Naive thymus-derived CD4-positive, alpha-beta T cell (primary cell): ENCODE data around the gene TIMM17B. TPM values are rescaled to one million over a fixed set of nuclear protein-coding genes. Genes with fewer than 3 reads are reported as not detected.
A peak's percentile ranks its signal among the peaks of the same experiment; 100 is the strongest.
"Not testable (repeated sequence)": the region's sequence is repeated elsewhere in the genome, so short reads cannot be mapped to it uniquely, and the experiment has no call there.

Experiments
- ATAC-seq: fragments of 150-1000 bp; cut with Tn5 transposase; 2 replicates; pipeline ENCODE4 v1.10.0; 2021; ENCODE audit warnings: mild to moderate bottlenecking, moderate library complexity
- CTCF ChIA-PET: fragments of 350-600 bp; sonication (Branson Sonifier 250); formaldehyde crosslinking; loops from one replicate; lab custom pipeline; 2021; ENCODE audit warnings: antibody characterized with exemption; lab: Charles Lee
- POLR2A ChIA-PET: fragments of 350-600 bp; sonication (Branson Sonifier 250); formaldehyde crosslinking; loops from one replicate; lab custom pipeline; 2021; ENCODE audit warnings: antibody characterized with exemption, inconsistent platforms; lab: Charles Lee
- DNase-seq, 9 donors: peaks; one replicate each; pipeline versions ENCODE4 v3.0.0 to v3.0.0-alpha.2; 2020 to 2022; ENCODE audit warnings: mixed read lengths in 1 of 9
- H3K27ac ChIP-seq: one replicate; pipeline ENCODE4 v1.7.0; 2013; ENCODE audit warnings: mild to moderate bottlenecking, low read depth, low read length, moderate library complexity
- H3K27me3 ChIP-seq, 2 donors: one replicate each; pipeline ENCODE4 v1.7.0; 2013; ENCODE audit warnings: low read length in 2 of 2, mild to moderate bottlenecking in 2 of 2, moderate library complexity in 2 of 2; ENCODE audit not compliant: control insufficient read depth in 2 of 2, insufficient read depth in 2 of 2
- H3K36me3 ChIP-seq, 3 experiments: 1 replicate in 2 of 3; 2 replicates in 1 of 3; pipeline ENCODE4 v1.7.0; 2013; ENCODE audit warnings: low read length in 3 of 3, mild to moderate bottlenecking in 3 of 3, moderate library complexity in 1 of 3; ENCODE audit not compliant: insufficient read depth in 3 of 3, control insufficient read depth in 2 of 3
- H3K4me1 ChIP-seq, 2 donors: one replicate each; pipeline ENCODE4 v1.7.0; 2013; ENCODE audit warnings: low read length in 2 of 2, mild to moderate bottlenecking in 2 of 2, moderate library complexity in 1 of 2; ENCODE audit not compliant: control insufficient read depth in 2 of 2, insufficient read depth in 2 of 2
- H3K4me3 ChIP-seq: 2 replicates; pipeline ENCODE4 v1.7.0; 2013; ENCODE audit warnings: mild to moderate bottlenecking, low read length
- H3K9me3 ChIP-seq, 3 experiments: 1 replicate in 2 of 3; 2 replicates in 1 of 3; pipeline ENCODE4 v1.7.0; 2013; ENCODE audit warnings: low read length in 3 of 3; ENCODE audit not compliant: control insufficient read depth in 2 of 3
- H3K27ac Mint-ChIP-seq, 9 donors: one replicate each; pipeline ENCODE4 v1.8.0; 2020 to 2022; ENCODE audit warnings: mixed read lengths in 9 of 9, mild to moderate bottlenecking in 8 of 9, moderate library complexity in 5 of 9, inconsistent platforms in 2 of 9
- H3K27me3 Mint-ChIP-seq, 5 donors: one replicate each; pipeline ENCODE4 v1.8.0; 2021 to 2022; ENCODE audit warnings: mixed read lengths in 5 of 5, mild to moderate bottlenecking in 1 of 5
- H3K36me3 Mint-ChIP-seq, 5 donors: one replicate each; pipeline ENCODE4 v1.8.0; 2020 to 2022; ENCODE audit warnings: mixed read lengths in 5 of 5, mild to moderate bottlenecking in 3 of 5, inconsistent platforms in 1 of 5
- H3K4me1 Mint-ChIP-seq, 7 donors: one replicate each; pipeline ENCODE4 v1.8.0; 2020 to 2022; ENCODE audit warnings: mixed read lengths in 7 of 7, mild to moderate bottlenecking in 3 of 7, inconsistent platforms in 1 of 7
- H3K4me3 Mint-ChIP-seq, 10 donors: one replicate each; pipeline ENCODE4 v1.8.0; 2020 to 2022; ENCODE audit warnings: mild to moderate bottlenecking in 10 of 10, mixed read lengths in 10 of 10, moderate library complexity in 6 of 10, inconsistent platforms in 2 of 10
- H3K9me3 Mint-ChIP-seq, 11 donors: one replicate each; pipeline ENCODE4 v1.8.0; 2020 to 2022; ENCODE audit warnings: mixed read lengths in 11 of 11, mild to moderate bottlenecking in 4 of 11, inconsistent platforms in 1 of 11, moderate library complexity in 1 of 11
- intact Hi-C, 2 donors: fragments of 100-400 bp; cut with micrococcal nuclease; formaldehyde crosslinking; loops; one replicate each; pipeline ENCODE4 v1.15.1; 2023
- polyA plus RNA-seq, 2 donors: library from polyadenylated mRNA; unstranded; fragments of 300-500 nt; fragmentation: Illumina TruSeq; gene quantifications; one replicate each; pipeline ENCODE4 v1.2.3, GENCODE V29; 2021
- total RNA-seq, 6 experiments: library from RNA in 5 of 6; stranded (reverse) in 5 of 6; gene quantifications; 1 replicate in 5 of 6; 2 replicates in 1 of 6; pipeline ENCODE4 v1.2.3 and lab custom pipeline; 2021 to 2026

Gene TIMM17B
- total and polyA plus RNA-seq, 7 experiments from 2014 or later = 41.1 to 57.0 (median 45.1) TPM

DNA sequence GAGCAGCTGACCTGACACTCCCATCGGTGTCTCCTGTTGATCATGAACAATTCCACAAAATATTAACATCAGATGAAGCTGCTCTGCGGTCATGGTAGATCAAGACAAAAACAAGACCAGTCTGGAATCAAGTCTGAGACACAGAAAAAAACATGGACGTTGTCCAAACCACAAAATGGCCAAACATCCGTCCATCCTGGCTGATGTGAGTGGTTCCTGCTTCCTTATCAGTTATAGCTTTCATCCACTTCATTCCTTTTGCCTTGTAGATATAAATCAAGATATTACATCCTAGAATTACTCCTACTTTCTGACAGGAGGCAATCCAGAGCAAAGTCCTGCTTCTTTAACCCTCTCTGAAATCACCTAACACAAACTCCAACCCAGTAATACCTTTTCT lies 33.4 kb downstream of the TIMM17B start:
- Mint-ChIP-seq H3K4me3 (no peak overlapping the region), H3K4me1 (no peaks in the 10 kb centered on the region), H3K27ac (no peak overlapping the region), H3K36me3 (no peaks in the 10 kb centered on the region), H3K27me3 (peaks cover 0 to 4% (median 0%) of the 10 kb centered on the region in 5 donors), H3K9me3 (peaks cover 0 to 1% (median 0%) of the 10 kb centered on the region in 11 donors)
- H3K27ac ChIP-seq = no peak overlapping the region
- H3K4me1 ChIP-seq = no peaks in the 10 kb centered on the region
- DNase-seq (no peak), ATAC-seq (no peak)
- POLR2A ChIA-PET = no interaction called here
- no peak overlapping the region for H3K4me3 ChIP-seq
- no peaks in the 10 kb centered on the region for H3K9me3 ChIP-seq
- intact Hi-C loops = no loop called here
- H3K27me3 ChIP-seq = no peaks in the 10 kb centered on the region
- CTCF ChIA-PET = no interaction called here
- H3K36me3 ChIP-seq = no peaks in the 10 kb centered on the region

DNA sequence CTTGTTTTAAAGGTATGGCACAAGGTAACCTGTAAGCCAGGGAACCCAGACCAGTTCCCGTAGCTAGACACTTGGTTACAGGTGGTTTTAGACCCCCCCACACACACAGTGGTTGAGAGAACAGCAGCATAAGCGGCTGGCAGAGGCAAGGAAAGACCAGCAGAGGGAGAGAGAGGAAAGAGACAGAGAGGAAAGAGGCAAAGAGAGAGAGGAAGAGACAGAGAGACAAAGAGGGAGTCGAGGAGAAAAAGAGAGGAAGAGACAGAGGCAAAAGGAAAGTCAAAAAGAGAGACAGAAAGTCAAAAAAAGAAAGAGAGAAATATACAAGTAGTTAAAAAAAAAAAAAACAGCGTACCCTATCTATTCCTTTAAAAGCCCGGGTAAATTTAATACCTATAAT lies 42.7 kb downstream of the TIMM17B start:
- Histone ChIP-seq H3K27me3 (no peaks in the 10 kb centered on the region), H3K27ac (no peak overlapping the region), H3K36me3 (no peaks in the 10 kb centered on the region), H3K4me1 (no peaks in the 10 kb centered on the region), H3K4me3 (no peak overlapping the region), H3K9me3 (no peaks in the 10 kb centered on the region)
- peaks cover 0 to 5% (median 0%) of the 10 kb centered on the region in 5 donors for H3K36me3 Mint-ChIP-seq
- H3K9me3 Mint-ChIP-seq = peaks cover 0 to 3% (median 0%) of the 10 kb centered on the region in 11 donors
- intact Hi-C loops = loop anchor here in 1 of 2 donors (1.0 to 5.0 kb wide), 2 partner anchors 62 to 90 kb away; partner anchors contain the start of gene PIM2
- peaks cover 0 to 11% (median 4%) of the 10 kb centered on the region in 5 donors for H3K27me3 Mint-ChIP-seq
- CTCF ChIA-PET = no interaction called here
- H3K4me1 Mint-ChIP-seq = peaks cover 0 to 7% (median 6%) of the 10 kb centered on the region in 7 donors
- ATAC-seq (no peak), DNase-seq (peak in 2 of 9 donors; percentile 16 to 17)
- POLR2A ChIA-PET = no interaction called here
- peak overlapping the region in 1 of 9 donors; percentile 33 for H3K27ac Mint-ChIP-seq
- no peak overlapping the region for H3K4me3 Mint-ChIP-seq

DNA sequence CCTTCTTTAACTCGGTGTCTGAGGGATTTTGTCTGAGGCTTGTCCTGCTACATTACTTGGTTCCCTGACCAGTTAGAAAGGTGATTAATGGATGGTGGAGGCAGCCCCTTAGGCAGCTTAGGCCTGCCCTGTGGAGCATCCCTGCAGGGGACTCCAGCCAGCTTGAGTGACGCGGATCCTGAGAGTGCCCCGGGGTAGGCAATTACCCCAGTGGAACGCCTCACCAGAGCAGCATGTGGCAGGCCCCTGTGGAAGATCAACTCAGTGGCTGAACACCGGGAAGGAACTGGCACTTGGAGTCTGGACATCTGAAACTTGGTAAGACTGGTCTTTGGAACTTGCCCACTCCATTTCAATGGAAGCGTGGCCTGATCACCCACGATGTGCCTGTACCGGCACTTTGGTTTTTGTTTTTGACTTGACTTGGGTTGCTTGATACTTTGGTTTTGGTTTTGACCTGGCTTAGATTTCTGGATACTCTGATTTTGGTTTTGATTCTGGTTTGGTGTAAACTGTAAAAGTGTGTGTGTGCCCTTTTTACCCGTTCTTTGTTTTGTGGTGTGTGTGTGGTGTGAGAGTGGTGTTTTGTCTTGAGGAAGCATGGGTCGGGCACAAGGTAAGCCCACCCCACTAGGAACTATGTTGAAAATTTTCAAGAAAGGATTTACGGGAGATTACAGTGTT lies 43.3 kb downstream of the TIMM17B start:
- ATAC-seq, H3K27me3 ChIP-seq, CTCF ChIA-PET, DNase-seq, H3K4me3 Mint-ChIP-seq, H3K9me3 Mint-ChIP-seq, H3K27ac ChIP-seq, H3K4me1 ChIP-seq, intact Hi-C loops, H3K36me3 ChIP-seq, H3K36me3 Mint-ChIP-seq, POLR2A ChIA-PET, H3K9me3 ChIP-seq, H3K4me3 ChIP-seq: not testable (repeated sequence)
- Mint-ChIP-seq H3K27me3 (peaks cover 0 to 14% (median 4%) of the 10 kb centered on the region in 5 donors), H3K27ac (peak overlapping the region in 1 of 9 donors; percentile 16), H3K4me1 (peaks cover 0 to 11% (median 6%) of the 10 kb centered on the region in 7 donors)

DNA sequence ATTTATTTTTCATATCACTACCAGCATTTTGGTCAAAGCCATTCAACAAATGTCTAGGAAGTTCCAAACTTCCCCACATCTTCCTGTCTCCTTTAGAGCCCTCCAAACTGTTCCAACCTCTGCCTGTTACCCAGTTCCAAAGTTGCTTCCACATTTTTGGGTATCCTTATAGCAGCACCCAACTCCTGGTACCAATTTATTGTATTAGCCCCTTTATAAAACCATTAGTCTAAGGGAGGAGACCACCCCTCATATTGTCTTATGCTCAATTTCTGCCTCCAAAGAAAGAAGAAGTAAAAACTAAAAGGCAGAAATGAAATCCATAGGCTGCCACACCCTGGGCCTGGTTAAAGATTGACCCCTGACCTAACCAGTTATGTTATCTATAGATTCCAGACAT lies 44.1 kb downstream of the TIMM17B start:
- H3K4me3 Mint-ChIP-seq, CTCF ChIA-PET, H3K36me3 ChIP-seq, H3K9me3 Mint-ChIP-seq, DNase-seq, H3K27ac ChIP-seq, H3K27me3 ChIP-seq, H3K36me3 Mint-ChIP-seq, H3K4me3 ChIP-seq, H3K9me3 ChIP-seq, intact Hi-C loops, H3K27ac Mint-ChIP-seq, ATAC-seq, H3K4me1 ChIP-seq, POLR2A ChIA-PET: not testable (repeated sequence)
- peaks cover 0 to 17% (median 12%) of the 10 kb centered on the region in 7 donors for H3K4me1 Mint-ChIP-seq
- peaks cover 0 to 14% (median 4%) of the 10 kb centered on the region in 5 donors for H3K27me3 Mint-ChIP-seq

DNA sequence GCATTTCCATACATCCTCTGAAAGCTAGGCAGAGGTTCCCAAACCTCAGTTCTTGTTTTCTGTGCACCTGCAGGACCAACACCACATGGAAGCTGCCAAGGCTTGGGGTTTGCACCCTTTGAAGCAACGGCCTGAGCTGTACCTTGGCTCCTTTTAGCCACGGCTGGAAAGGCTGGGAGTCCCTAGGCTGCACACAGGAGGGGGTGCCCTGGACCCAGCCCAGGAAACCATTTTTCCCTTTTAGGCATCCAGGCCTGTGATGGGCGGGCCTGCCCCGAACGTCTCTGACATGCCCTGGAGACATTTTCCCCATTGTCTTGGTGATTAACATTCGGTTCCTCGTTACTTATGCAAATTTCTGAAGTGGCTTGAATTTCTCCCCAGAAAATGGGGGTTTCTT lies 44.7 kb downstream of the TIMM17B start:
- H3K36me3 Mint-ChIP-seq = peaks cover 0 to 5% (median 0%) of the 10 kb centered on the region in 5 donors
- H3K9me3 ChIP-seq = no peaks in the 10 kb centered on the region
- CTCF ChIA-PET = no interaction called here
- POLR2A ChIA-PET = no interaction called here
- ATAC-seq (no peak), DNase-seq (no peak)
- intact Hi-C loops = no loop called here
- H3K4me1 ChIP-seq = no peaks in the 10 kb centered on the region
- H3K9me3 Mint-ChIP-seq = peaks cover 0 to 3% (median 0%) of the 10 kb centered on the region in 11 donors
- H3K27ac ChIP-seq = no peak overlapping the region
- H3K4me3 ChIP-seq = no peak overlapping the region
- no peaks in the 10 kb centered on the region for H3K27me3 ChIP-seq
- H3K27me3 Mint-ChIP-seq = peaks cover 0 to 14% (median 4%) of the 10 kb centered on the region in 5 donors
- H3K4me1 Mint-ChIP-seq = peaks cover 0 to 17% (median 12%) of the 10 kb centered on the region in 7 donors
- no peaks in the 10 kb centered on the region for H3K36me3 ChIP-seq
- no peak overlapping the region for H3K27ac Mint-ChIP-seq
- H3K4me3 Mint-ChIP-seq = no peak overlapping the region

GRCh38 chrX:48848847-48849246 lies 48.7 kb downstream of the TIMM17B start:
- Histone ChIP-seq H3K27ac (no peak overlapping the region), H3K4me3 (no peak overlapping the region), H3K36me3 (no peaks in the 10 kb centered on the region), H3K9me3 (no peaks in the 10 kb centered on the region), H3K27me3 (no peaks in the 10 kb centered on the region), H3K4me1 (no peaks in the 10 kb centered on the region)
- ChIA-PET POLR2A (interaction anchor here (0.7 kb wide), 1 partner anchor 275 kb away, joined by 3 read pairs; no protein-coding TSS in a partner anchor), CTCF (interaction anchor here (1.0 kb wide), 1 partner anchor 15 kb away, joined by 3 read pairs; no protein-coding TSS in a partner anchor)
- H3K4me1 Mint-ChIP-seq = peaks cover 0 to 12% (median 7%) of the 10 kb centered on the region in 7 donors
- ATAC-seq = peak; percentile 37
- H3K4me3 Mint-ChIP-seq = peak overlapping the region in 6 of 10 donors; percentile 7 to 55 (median 36)
- H3K27me3 Mint-ChIP-seq = peaks cover 0 to 3% (median 0%) of the 10 kb centered on the region in 5 donors
- H3K36me3 Mint-ChIP-seq = peaks cover 0 to 5% (median 0%) of the 10 kb centered on the region in 5 donors
- H3K9me3 Mint-ChIP-seq = peaks cover 0 to 3% (median 0%) of the 10 kb centered on the region in 11 donors
- intact Hi-C loops = no loop called here
- no peak overlapping the region for H3K27ac Mint-ChIP-seq
- DNase-seq = peak in 3 of 9 donors; percentile 26 to 40 (median 37)
